GDM1 (cell line): ENCODE measurements around the gene RBBP5.

Experiments used
- DNase-seq: peaks from one replicate; lab custom pipeline; 2025; lab: John Stamatoyannopoulos, UW

RBBP5 gene

DNA sequence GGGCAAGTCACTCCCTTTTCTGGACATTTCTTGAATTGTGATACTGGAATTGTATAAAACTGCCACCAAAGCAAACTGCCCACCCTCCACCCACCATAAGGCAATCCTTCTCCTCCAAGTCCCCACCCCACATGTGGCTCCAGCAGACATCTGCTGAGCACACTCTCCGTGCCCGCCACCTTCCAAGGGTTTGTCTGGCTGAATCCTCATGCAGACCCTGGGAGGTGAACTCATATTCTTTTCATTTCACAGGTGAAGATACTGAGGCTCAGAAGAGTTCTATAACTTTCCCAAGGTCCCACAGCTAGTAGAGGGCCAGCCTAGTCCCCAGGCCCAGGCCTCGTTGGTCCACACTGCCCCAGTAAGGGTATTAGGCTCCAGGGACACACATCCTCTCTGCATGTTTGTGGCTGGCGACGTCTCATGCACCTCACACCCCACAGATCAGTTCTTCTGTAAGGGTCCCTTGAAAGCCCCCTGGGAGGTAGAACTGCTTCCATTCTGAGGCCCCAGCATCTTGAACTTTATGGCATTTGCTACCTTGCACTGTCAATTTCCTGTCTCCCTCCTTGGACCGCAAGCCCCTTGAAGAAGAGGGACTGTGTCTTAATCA is 64.7 kb downstream of the RBBP5 start:
- no peak for DNase-seq

DNA sequence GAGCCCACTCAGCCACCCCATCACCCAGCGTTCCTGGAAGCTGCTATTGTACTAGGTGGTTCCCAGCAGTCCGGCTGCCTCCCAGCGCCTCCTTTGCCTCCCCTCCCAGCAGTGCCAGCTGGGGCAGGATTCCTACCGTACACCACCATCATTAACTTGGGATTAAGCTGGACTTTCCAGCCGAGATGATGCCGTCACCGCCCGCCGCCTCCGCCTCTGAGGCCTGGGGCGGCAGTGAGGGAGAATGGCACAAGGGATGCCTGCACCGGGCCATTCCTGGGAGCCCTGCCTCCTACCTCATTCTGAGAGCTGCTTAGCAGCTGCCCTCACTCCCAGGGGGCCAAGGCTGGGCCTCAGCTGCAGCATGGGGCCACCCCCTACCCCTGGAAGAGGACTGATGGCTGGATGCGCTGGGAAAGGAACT is 65.6 kb downstream of the RBBP5 start:
- no peak for DNase-seq

DNA sequence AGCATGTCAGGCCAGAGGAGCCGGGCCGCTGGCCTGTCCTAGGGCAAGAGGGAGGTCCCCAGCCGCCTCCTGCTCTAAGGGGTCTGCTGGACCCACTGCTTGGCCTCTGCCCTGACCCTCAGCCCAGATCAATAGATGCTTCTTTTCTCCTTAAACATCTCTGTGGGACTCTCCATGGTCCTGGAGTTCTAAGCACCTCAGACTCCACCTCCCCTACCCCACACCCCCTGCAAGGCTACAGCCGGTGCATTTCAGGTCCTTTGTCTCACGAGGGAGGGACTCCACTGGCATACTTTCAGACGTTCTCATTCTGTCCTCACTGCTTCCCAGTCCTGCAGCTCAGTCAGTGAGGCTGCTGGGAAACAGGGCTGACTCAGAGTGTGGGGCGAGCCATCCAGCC is 67.8 kb downstream of the RBBP5 start:
- no peak for DNase-seq

DNA sequence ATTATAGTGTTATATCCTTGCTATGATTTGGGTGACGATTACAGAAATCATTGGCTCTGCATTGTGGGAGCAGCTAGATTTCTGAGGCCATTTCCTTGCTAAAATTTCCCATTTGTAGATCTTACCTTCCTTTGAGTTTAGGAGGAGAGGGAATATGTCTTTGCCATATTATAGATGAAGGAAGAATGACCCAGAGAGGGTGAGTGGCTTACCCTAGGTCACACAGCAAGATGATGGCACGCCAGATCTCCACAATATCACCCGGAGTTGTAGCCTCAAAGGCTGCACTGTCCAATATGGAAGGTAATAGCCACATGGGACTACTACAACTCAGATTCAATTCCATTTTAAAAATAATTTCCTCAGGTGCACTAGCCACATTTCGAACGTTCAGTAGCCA is 68.5 kb downstream of the RBBP5 start:
- no peak for DNase-seq

DNA sequence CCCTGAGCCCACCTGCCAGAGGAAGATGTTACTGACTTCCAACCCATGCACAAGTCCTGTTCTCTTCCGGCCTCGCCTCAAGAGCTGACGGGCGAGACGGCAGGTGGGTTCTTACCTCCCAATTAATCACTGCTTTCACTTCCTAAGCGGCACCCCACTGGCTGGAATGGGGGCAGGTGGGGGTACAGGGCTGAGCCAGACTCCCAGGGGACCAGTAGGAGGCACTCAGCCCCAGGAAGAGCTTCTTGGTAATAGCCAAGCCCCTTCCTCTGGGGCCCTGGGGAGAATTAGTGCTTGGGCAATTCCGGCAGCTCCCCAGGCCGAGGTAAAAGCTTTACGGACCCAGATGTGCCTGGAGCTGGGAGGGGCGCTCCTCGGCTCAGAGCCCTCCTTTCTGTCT is 69.1 kb downstream of the RBBP5 start:
- no peak for DNase-seq

DNA sequence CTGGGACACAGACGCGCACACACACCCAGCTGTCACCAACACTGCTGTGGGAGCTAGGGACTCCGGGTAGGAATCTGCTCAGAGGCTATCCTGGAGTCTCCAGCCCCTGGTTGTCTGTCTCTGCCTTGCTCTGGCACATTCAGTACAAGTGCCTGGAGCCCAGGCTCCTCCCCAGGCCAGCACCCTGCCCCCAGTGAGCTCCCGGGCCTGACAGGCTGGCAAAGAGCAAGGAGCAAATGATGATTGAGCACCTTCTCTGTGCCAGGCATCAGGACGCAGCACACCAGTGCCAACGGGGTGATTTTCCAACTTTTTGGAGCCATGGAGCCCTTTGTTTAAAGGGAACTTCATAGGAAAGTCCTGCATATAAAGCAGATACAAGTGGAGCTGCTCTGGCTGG is 72.3 kb downstream of the RBBP5 start:
- no peak for DNase-seq

DNA sequence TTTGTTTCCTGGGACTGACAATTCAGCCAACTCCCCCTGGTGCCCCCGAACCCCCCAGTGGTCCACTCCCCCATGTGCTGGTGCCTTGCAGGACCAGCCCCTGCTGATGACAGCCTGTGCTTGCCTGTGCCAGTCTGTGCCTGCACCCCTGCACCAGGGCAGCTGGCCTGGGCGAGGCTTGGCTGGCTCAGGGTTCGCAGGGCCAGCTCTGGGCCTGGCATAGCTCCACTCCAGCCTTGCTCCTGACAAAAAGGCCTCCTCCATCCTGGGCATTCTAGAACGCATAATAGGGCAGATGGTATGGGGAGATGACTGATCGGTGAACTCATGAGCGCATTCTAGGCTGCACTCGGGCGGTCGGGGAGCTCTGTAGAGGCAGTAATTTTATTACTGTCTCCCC is 73.4 kb downstream of the RBBP5 start:
- DNase-seq = no peak

DNA sequence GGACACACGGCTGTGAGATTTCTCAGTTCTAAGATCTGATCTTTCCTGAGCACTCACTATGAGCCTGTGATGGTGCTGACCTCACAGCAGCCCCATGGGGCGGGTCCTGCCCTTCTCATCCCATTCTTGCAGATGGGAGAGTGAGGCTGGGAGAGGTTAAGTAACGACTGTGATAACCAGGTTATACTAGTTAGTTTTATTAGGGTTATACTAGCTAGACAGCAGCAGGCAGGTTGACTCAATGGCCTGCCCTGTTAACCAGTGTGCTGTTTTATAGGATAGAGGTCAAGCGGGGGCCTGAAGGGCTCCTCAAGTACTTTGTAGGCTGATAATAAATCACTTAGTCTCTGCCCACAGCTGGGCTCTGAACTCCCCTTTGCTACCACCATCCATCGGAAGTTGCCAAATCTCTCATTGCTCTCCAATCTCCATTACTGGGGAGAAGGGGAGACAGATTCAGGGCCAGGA is 74.0 kb downstream of the RBBP5 start:
- DNase-seq = no peak

DNA sequence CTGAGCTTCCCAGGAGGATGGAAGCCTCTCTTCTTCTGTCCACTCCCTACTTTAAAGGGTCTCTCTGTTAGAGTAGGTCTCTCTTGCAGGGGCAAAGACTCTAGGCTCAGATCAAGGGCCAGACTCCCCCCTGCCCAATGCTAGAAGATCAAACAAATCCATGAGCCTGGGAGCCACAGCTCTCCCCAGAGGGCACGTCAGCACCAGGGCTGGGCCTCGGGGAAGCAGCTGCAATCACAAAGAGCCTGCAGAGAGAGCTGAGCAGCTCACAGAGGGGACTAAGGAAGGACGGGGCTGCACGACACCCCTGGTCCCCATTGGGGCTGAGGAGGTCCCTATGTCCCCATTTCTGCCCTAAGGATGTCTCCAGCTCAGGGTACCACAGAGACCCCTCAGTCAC is 74.9 kb downstream of the RBBP5 start:
- DNase-seq = no peak

DNA sequence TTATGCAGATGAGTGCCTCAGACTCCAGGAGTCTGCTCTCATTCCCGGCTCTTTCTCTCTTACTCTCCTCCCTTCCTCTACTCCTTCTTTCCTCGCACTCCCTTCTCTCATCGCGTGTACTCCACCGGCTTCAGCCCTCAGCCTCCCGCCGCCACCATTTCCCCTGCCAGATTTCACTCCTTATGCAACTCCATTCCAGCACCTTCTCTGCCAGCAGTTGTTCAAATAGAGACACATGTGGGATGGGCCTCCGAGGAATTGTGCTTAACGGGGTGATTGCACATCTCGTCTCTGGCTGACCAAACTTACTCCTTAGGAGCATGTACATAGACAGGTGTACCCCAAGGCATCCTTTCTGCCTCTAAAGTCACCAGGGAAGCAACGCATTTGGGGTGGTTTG is 76.6 kb downstream of the RBBP5 start:
- DNase-seq = no peak

DNA sequence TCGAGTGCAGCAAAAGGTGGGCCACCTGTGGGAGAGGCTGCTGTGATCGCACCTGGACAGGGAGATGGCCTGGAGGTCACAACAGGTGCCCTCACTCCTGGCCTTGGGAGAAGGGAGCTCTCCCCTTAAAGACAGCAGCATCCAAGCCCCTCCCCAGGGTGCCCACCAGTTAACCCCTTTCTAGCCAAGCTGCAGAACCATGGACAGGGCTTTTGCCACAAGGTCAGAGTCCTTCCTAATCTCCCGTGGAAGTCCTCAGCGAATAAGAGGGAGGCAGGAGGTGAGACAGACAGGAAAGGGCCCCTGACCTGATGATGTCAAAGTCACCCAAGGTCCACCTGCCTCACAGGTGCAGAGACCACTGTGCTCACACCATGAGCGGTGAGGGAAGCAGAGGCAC is 77.0 kb downstream of the RBBP5 start:
- no peak for DNase-seq

DNA sequence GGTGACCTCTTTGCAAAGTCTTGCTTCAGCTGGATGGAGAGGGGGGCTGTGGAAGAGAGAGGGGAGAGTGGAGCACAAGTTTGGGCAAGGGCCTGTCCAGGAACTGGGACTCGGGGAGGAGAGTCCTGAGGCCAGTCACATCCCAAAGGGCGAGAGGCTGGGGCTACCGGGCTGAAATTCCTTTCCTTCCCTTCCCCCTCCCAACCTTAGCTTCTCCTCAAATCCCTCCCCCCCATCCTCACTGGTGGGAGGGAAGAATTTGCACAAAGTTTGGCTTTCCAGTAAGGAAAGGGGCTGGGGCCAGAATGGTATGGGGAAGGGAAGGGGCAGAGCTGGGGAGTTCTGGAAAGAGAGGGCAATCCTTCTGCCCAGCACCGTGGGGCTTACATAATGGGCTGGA is 77.9 kb downstream of the RBBP5 start:
- DNase-seq = no peak

DNA sequence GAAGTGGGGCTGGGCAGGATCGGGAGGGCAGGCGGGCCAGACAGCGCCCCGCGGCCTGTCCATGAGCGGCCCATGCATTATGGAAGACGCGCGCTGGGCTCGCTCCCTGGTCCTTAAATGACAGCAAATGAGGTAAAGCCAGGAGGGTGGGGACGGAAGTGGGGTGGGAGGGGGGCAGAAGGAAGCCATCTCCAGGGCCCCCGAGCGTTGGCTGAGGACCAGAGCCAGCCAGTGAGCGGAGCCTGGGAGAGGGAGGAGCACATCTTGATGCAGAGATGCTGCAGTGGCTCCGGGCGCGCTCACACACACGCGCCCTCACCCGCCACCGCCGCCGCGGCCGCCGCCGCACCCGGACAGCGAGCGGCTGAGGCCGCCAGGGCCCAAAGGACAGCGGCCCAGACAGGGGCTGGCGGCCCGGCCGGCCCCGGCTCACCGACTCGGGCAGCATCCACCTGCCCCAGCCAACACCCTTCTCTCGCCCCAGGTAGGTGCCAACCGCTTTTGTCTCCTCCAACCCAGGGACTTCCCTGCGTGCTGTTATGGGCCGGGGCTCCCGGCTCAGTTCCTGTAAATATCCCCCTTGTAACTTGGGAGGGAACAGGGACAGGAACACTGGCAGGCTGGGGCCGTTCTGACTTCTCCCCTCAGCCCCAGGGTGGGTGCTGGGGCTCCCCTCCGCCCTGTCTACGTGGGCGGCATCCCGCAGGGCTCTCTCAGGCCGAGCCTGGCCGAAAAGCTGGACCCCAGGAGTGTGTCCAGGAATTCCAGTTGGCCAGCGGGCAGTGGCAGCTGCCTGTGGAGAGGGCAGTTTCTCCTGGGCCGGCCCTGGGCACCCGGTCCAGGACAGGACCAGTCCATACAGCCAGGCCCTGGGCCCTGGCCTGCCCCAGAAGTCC is 78.6 kb downstream of the RBBP5 start, which contains the start of gene CNTN2:
CNTN2 (plus strand) TSS at position 302 of the 896 bp plus-strand sequence. CDS start 9,974 bp downstream, outside the sequence.
- no peak for DNase-seq

DNA sequence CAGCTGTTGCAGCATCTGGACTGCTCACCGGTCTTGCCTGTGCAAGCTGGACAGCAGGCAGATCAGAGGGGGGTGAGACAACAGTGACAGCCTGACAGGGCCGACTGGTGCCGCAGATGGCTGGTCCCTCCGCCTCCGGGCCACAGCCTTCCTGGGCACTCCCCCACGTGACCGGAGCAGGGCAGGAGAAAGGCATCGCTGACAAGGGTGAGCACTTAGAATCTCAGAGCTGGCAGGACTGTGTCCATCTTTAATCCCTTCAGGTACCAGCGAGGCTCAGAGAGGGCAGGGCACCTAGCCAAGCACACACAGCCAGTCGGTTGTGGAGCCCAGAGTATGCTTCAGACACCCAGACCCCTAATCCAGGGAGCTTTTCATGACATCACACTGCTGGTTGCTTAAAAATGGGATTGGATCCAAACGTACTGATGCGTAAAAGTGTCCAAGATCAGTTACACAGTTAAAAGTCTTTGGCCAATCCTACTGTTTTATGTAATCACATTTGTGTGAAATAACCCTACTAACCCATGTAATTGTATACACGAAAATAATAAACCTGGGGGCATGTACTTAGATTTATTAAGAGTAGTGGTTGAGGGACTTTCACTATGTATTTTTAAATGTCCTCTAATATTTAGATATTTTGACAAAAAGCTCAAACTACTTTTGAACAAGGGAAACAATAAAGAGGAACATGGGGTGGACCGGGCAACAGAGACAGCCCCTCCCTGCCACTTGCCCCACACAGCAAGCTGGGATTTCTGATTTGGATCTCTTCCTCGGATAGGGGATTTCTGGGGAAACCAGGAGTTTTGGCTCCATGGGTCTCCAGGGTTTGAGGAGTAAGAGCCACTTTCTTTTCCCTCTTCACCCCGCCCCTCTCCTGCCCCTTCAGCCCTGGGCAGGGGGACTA is 79.5 kb downstream of the RBBP5 start:
- DNase-seq = no peak

DNA sequence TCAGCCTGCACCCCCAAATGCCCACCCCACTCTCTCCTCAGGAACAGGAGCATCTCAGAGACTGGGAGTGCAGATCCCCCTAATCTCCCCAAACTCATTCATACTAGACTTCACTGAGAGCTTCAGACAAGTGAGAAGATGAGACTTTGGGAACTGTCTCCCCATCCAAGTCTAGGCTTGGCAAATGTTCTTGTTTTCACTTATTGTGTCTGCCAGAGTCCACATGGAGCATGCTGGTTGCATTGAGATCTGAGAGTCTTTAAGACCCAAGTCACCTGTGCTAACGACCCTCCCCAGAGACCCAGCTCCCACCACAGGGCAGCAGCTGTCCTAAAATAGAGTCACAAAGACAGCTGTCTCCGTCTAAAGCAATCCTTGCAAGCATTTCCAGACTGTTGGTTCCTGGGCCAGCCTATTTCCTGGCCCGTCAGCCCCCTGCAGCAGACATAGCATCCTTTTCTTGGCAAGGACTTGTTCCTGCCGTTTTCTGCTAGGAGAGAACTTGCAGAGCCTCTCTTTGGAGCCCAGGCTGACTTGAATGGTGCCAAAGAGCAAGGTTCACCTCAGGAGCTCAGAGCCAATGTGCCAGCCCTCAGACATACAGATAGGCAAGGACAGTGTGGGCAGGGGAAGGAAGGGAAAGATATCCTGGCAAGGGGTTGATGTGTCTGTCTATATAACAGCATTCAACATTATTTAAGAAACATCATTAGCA is 80.6 kb downstream of the RBBP5 start:
- DNase-seq = no peak

DNA sequence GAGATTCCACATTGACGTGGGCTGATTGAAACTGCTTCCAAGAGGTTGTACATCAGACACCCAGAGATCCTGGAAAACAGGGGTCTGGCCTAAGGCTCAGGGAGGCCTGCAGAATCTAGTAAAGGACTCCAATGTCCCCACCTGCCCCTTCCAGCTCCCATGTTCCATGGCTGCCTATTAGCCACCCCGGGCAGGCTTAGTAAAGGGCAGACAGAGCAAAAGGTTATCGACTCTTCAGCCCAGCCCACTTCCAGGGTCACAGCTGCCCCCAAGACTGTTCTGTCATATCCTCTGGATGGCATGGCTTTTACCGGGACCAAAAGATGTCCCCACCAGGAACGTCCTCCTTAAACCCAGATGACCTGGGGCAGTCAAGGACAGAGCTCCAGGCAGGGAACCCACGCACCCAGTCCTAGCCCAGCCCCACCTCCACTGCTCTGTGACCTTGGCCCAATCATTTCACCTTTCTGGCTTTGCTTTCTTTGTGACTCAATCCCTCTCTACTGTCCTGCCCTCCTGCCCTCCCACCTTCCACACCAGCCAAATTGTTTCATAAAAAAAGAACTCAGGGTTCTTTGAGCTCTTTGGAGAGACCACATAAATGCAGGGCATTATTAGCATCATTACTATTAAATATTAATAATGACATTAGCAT is 83.5 kb downstream of the RBBP5 start:
- DNase-seq = no peak

DNA sequence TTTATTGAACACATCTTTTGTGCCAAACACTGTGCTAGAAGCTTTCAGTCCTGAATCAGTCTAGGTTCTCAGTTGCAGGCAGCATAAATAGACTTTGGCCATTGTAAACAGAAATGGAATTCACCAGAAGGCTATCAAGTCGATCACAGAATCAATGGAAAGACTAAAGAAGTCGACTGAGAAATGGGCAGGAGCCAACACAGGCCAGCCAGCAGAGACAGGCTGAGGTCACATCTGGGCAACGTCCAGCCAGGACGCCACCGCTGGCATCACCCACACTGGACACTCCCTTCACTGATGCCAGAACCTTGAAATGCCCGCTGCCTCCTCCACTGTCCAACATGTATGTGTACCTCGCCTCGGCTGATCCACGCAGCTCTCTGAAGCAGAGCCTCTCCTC is 84.2 kb downstream of the RBBP5 start:
- no peak for DNase-seq
